ENCODE measurements around the gene TTF2. TPM values are rescaled to one million over a fixed set of nuclear protein-coding genes. Genes with fewer than 3 reads are reported as not detected.

Gene TTF2
- total RNA-seq, 4 donors from 2014 or later: 9.7 to 15.2 (median 12.2) TPM

DNA sequence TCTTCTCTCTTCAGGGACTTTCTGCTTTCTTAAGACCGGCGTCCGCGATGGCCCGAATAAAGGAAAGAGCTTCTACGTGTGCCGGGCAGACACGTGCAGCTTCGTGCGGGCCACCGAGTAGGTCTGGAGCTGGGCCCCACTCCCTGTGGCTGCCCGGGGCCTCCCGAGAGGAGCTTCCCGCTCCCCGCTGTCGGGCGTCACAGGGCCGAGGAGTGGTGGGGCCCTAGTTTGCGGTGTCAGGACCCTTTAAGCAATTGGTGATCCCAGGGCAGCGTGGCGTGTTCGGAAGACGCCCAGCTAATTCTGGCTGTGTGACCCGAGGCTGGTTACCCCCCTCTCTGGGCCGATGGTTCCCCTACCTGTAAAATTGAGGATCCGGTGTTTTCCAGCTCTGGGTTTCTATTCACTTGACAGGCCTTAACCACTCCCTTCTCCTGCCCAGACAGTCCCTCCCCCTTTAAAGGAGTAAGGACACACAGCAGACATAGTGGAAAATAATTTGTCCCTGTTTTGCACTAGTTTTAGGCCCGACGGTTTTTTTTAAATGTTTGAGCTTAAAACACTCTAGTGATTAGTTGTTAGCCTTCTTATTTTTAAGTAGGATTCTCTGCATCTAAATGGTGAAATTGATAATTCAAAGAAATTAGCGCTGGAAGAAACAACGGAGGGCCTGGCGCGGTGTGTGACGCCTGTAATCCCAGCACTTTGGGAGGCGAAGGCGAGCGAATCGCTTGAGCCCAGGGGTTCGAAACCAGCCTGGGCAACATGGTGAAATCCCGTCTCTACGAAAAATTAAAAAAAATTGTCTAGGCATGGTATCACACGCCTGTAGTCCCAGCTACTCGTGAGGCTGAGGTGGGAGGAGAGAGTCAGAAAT is 553 bp downstream of the TTF2 start:
- intact Hi-C loops (cut with DNase I; ENCODE audit: low total_unique reads) (loop anchor here (5.0 to 10.0 kb wide), 2 partner anchors 307 to 694 kb away; partner anchors contain the start of gene MAN1A2), in situ Hi-C loops (cut with MboI; ENCODE audit: low sequenced_read_pairs in 4 of 4) (loop anchor here in 3 of 4 donors (10.0 to 25.0 kb wide), 3 partner anchors 224 to 702 kb away; no protein-coding TSS in a partner anchor)
- Histone ChIP-seq H3K36me3 (no peaks in the 10 kb centered on the region), H3K27ac (peak overlapping the region; percentile 59 to 83 (median 74)), H3K27me3 (no peaks in the 10 kb centered on the region), H3K9me3 (no peaks in the 10 kb centered on the region), H3K4me1 (peaks cover 0 to 8% of the 10 kb centered on the region in 2 donors), H3K4me3 (peak overlapping the region; percentile 77 to 97 (median 84))
- DNase-seq: peak in 1 of 2 donors; percentile 4
- TF ChIP-seq, protein P1, sequence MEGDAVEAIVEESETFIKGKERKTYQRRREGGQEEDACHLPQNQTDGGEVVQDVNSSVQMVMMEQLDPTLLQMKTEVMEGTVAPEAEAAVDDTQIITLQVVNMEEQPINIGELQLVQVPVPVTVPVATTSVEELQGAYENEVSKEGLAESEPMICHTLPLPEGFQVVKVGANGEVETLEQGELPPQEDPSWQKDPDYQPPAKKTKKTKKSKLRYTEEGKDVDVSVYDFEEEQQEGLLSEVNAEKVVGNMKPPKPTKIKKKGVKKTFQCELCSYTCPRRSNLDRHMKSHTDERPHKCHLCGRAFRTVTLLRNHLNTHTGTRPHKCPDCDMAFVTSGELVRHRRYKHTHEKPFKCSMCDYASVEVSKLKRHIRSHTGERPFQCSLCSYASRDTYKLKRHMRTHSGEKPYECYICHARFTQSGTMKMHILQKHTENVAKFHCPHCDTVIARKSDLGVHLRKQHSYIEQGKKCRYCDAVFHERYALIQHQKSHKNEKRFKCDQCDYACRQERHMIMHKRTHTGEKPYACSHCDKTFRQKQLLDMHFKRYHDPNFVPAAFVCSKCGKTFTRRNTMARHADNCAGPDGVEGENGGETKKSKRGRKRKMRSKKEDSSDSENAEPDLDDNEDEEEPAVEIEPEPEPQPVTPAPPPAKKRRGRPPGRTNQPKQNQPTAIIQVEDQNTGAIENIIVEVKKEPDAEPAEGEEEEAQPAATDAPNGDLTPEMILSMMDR (IDR thresholded peaks at IDR 0.05 in 4 of 5, conservative IDR thresholded peaks at IDR 0.05 in 1 of 5): no peak
- TF ChIP-seq POLR2A (IDR thresholded peaks at IDR 0.05): no peak
- peak; percentile 40 to 47 for ATAC-seq

DNA sequence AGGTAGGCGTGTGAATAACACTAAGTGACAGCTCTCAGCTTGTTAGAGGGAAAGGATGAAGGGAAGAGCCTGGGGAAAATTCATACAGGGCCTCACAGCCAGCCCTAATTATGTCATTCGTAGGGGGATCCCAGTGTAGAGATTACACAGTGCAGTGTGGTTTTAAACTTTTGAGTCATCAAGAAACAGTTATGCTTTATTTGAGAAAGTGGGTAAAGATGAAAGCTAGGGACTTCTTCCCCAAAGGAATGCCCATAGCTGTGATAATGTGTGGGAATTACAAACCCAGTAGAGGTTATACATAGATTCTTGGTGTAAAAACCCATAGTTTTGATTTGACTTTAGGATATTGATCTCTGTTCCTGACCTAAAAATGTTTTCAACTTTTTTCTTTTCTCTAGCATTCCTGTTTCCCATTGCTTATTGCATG is 1.9 kb downstream of the TTF2 start:
- TF ChIP-seq, protein P1 (IDR thresholded peaks at IDR 0.05 in 4 of 5, conservative IDR thresholded peaks at IDR 0.05 in 1 of 5): no peak
- no peak for TF ChIP-seq POLR2A (IDR thresholded peaks at IDR 0.05)
- H3K36me3 ChIP-seq: no peaks in the 10 kb centered on the region
- H3K27ac ChIP-seq: no peak overlapping the region
- ATAC-seq: no peak
- H3K9me3 ChIP-seq: no peaks in the 10 kb centered on the region
- H3K4me3 ChIP-seq: no peak overlapping the region
- intact Hi-C loops (cut with DNase I; ENCODE audit: low total_unique reads): loop anchor here (5.0 to 10.0 kb wide), 2 partner anchors 305 to 693 kb away; partner anchors contain the start of gene MAN1A2
- H3K4me1 ChIP-seq: peaks cover 0 to 8% of the 10 kb centered on the region in 2 donors
- no peaks in the 10 kb centered on the region for H3K27me3 ChIP-seq
- in situ Hi-C loops (cut with MboI; ENCODE audit: low sequenced_read_pairs in 4 of 4): loop anchor here in 3 of 4 donors (10.0 to 25.0 kb wide), 3 partner anchors 223 to 700 kb away; no protein-coding TSS in a partner anchor
- DNase-seq: no peak

DNA sequence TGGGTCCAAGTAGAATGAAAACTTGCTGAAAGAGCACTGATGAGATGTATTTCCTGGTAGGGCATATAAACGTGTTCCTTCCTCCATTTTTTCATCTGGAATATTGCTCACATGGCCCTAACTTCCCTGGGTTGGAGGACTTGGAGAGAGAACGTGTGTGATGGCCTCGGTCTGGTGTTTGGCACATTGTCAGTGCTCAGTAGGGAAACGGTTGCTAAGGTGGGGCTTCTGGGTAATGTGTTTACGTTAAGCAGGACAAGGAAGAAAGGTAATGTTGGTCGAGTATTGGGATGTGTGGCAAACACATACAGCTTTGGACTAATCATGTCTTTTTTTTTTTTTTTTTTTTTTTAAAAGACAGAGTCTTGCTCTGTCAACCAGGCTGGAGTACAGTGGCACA is 6.2 kb downstream of the TTF2 start:
- DNase-seq (no peak), ATAC-seq (no peak)
- in situ Hi-C loops (cut with MboI; ENCODE audit: low sequenced_read_pairs in 4 of 4): loop anchor here (5.0 to 25.0 kb wide), 4 partner anchors 216 to 696 kb away; no protein-coding TSS in a partner anchor
- Histone ChIP-seq H3K4me3 (no peak overlapping the region), H3K36me3 (no peaks in the 10 kb centered on the region), H3K9me3 (no peaks in the 10 kb centered on the region), H3K4me1 (no peaks in the 10 kb centered on the region), H3K27me3 (no peaks in the 10 kb centered on the region), H3K27ac (no peak overlapping the region)
- intact Hi-C loops (cut with DNase I; ENCODE audit: low total_unique reads): loop anchor here (10.0 kb wide), 1 partner anchor 688 kb away; no protein-coding TSS in a partner anchor
- TF ChIP-seq, protein P1 (IDR thresholded peaks at IDR 0.05 in 4 of 5, conservative IDR thresholded peaks at IDR 0.05 in 1 of 5): no peak
- no peak for TF ChIP-seq POLR2A (IDR thresholded peaks at IDR 0.05)

DNA sequence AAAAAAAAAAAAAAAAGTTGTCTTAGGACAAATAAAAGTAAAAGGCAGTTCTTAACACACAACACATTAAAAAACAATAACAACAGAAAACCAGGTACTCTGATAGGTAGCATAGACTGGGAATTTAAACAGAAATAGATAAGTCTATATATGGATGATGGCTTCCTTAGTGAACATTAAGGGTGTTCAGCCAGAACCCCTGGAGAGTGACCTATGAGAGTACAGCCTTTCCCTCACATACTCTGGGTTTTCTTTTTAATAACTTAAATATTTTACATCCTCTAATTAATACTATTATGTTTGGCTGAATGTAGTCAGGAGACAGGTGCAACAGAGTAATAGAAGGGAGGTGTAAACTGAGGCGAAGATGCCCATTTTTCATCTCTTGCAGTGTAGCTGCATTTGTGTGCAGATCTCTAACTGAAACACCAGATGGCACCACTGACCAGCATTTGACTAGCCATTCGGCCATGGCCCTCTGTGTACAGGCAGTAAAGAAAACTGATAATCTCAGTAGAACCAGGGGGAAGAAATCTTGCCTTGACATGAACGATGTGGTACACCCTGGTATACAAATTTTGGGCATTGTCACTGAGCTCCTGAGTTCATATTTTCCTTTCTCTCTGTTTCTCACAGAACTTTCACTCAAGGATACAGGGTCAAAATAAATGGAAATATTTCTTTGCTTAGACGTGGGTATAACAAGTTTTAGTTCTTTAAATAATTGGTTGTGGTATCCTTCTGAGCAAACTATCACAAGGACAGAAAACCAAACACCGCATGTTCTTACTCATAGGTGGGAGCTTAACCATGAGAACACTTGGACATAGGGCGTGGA is 7.6 kb downstream of the TTF2 start:
- Histone ChIP-seq H3K27ac (no peak overlapping the region), H3K4me1 (no peaks in the 10 kb centered on the region), H3K4me3 (no peak overlapping the region), H3K9me3 (no peaks in the 10 kb centered on the region), H3K27me3 (no peaks in the 10 kb centered on the region), H3K36me3 (no peaks in the 10 kb centered on the region)
- ATAC-seq: peak; percentile 88 to 96
- peak; percentile 27 to 50 for DNase-seq
- intact Hi-C loops (cut with DNase I; ENCODE audit: low total_unique reads) (loop anchor here (1.0 to 10.0 kb wide), 3 partner anchors 61 to 687 kb away; no protein-coding TSS in a partner anchor), in situ Hi-C loops (cut with MboI; ENCODE audit: low sequenced_read_pairs in 4 of 4) (loop anchor here (5.0 to 25.0 kb wide), 4 partner anchors 215 to 695 kb away; no protein-coding TSS in a partner anchor)
- no peak for TF ChIP-seq POLR2A (IDR thresholded peaks at IDR 0.05)
- TF ChIP-seq, protein P1 (IDR thresholded peaks at IDR 0.05 in 4 of 5, conservative IDR thresholded peaks at IDR 0.05 in 1 of 5): peak; percentile 74 to 87 (median 82)
